NCI-H1105 (cell line): Measurements from ENCODE around the gene TRAM2.

ENCODE experiments used
- DNase-seq: peaks from one replicate; lab custom pipeline; 2025; lab: John Stamatoyannopoulos, UW

TRAM2 gene

DNA sequence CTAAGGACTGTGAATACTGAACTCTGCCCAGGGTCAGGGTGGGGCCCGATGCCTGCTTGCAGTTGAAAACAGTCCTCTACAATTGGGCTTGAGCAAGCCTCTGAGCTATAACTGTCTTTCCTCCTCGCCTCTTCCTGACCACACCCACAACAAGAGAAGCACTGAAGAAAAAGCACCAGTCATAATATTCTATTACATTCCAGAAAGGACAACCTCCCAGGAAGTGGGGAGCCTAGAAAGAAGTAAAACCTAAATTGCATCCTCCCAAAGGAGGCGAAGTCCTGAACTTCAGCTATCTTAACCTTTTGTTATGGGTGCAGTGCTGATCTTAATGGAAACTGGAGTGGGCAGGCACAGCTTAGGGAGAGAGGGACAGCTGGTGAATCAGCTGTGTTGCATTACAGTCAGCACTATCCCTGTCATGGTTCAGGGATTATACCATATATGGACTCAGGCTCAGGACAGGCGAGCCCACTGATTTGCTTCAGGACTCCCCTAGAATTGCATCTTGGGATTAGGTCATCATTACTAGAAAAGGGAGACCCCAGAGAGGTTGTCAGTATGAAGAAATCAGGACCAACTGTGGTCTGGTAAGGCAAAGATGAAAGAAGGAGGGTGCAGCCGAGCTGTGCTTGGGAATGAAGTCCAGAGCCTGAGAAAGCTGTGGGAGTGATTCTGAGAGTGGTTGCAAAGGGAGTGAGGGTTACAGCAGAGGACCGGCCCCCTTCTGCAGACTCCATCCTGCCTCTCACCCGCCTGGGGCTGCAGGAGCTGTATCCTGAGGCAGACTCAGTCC is 18.3 kb upstream of the TRAM2 start:
- DNase-seq = no peak

DNA sequence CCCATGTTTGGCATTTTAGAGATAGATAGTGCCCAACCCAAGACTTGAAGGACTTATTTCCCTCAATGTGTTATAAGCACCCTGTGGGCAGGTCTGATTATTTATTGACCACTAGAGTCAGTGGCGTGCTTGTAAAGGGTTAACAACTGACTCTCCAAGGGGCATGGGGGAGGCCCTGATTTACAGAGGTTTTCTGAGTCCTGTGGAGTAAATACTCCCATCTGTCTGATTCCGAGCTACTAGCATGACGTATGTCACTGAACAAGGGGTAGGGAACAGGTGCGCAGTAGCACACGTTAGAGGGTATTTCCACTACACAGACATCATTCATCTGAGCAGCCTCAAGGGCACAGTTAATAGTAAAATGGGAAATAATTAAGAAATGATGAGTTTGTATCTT is 17.4 kb upstream of the TRAM2 start:
- no peak for DNase-seq

DNA sequence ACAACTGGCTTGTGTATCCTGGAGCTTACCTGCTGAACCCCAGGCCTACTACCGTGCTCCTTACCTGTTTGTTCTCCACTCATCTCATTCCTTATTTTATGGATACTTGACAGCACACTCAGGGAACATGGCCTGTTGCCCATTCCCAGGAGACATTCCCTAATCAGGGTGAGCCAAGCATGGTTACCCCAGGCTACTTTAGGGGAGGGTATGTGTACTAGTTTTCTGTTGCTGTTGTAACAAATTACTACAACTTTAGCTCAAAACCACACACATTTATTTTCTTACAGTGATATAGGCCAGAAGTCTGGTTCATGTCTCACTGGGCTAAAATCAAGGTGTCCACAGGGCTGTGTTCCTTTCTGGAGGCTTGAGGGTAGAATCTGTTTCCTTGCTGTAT is 15.0 kb upstream of the TRAM2 start:
- no peak for DNase-seq

DNA sequence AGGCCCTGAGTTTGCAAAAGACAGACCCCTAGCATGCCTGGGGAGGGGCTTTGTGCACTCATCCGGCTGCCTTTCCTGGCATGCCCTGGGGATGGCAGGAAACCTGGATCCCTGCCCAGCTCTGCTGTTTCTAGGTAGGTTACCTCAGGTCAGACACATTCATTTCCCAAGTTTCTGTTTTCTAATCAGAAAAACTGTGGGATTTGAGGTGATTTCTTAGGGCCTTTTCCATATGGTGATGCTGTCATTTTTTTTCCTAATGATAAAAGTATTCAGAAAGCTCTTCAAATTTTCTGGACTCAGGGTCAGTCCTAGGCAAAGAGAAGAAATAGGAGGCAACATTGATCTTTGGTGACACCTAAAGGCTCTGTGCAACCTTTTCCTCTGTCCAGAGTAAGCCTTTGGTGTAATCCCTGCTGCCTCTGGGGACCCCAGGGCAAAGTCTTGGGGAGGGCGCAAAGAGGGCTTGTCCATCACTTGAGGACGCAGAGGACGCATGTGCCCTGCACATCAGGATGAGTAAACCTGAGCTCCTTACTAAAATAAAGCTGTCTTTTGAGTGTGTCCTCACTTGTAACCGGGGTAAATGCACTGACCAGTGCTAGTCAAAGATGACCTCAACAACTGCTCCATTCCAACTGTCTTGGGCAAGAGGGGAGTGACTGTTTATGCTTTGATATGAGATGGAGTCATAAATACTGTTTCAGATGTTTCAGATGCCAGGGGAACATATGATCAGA is 13.5 kb upstream of the TRAM2 start:
- DNase-seq = peak; percentile 56

DNA sequence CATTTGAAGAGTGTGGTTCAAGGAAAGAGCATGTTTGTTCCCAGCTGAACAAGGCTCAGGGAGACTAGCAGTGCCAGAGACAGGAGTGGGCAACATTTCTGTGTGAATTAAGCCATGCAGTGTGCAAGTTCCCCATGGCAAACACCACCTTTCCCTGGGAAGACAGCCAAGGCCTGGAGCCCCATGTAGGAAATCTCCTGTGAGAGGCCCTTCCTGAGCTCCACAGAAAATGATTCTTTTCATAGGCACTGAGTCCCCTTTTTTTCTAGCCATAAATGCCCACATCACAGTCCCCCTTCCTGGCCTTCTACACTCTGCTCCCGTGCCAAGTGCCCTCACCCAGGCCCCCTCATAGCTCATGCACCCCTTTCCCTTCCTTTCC is 11.8 kb upstream of the TRAM2 start:
- DNase-seq = no peak

DNA sequence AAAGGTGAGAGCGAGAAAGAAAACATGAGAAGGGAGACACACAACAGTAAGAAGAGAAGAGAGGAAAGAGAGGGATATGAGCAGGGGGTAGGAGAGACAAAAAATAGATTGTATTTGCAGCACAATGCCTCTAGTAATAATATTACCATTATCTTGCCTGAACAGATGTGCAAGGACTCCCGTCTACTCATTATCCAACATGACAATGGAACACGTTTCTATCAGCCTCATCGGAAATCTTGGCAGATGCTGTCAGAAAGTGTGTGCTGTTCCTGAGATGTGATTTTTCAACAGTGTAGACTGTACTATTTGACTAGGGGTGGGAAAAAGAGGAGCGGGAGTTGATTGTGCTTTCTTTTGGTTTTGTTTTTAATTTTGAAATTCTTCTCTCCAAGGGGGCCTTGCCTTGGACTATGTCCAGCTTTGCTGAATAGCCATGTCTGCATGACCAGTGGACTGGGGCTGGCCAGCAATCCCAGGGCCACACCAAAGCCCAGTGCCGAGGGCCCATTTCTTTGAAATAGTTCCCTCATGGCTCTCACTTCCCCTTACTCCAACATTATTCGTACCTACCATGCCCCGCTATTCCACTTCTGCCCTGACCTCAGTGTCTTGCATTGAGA is 11.3 kb upstream of the TRAM2 start:
- DNase-seq = no peak

DNA sequence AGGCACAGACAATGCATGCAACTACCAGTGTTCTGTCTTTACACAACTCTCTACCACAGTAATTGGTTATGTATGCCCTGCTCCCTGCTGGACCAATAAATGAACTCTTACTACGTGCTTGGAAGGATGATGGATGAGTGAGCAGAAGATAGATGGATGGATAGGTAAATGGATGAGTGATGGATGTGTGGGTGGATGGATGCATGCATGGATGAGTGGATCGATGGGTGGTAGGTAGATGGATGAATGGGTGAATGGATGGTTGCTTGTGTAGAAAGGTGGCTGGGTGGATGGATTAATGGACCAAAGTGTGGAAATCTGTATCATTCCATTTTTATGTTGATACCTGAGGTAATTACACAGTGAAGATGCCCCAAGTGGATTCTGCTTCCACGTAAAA is 10.1 kb upstream of the TRAM2 start:
- DNase-seq = no peak

DNA sequence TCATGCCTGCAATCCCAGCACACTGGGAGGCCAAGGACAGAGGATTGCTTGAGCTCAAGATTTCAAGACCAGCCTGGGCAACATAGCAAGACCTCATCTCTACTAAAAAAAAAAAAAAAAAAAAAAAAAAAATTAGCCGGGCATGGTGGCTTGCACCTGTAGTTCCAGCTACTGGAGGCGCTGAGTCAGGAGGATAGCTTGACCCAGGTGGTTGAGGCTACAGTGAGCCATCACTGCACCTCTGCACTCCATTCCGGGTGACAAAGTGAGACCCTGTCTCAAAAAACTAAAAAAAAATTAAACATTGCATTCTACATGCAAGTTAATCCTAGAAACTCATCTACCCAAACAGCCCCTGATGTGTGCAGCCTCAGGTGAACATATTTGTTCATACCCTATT is 7.3 kb upstream of the TRAM2 start:
- no peak for DNase-seq

DNA sequence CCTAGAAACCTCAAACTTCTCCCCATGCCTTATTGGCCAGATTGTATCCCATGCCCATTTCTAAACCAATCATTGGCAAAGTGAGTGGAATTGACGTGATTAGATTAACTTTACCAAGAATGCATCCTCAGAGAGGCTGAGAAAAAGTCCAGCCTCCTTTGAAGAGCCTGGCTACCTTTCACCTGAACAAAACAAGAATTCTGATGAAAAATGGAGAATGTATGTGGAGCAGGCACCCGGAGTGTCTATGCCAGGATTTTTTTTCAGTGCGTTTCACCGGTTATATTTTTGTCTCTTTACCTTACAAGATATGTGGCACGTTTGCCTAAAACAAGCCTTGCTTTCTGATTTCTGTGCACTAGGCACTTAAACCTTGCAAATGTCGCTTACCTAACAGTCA is 6.1 kb upstream of the TRAM2 start:
- DNase-seq = no peak

DNA sequence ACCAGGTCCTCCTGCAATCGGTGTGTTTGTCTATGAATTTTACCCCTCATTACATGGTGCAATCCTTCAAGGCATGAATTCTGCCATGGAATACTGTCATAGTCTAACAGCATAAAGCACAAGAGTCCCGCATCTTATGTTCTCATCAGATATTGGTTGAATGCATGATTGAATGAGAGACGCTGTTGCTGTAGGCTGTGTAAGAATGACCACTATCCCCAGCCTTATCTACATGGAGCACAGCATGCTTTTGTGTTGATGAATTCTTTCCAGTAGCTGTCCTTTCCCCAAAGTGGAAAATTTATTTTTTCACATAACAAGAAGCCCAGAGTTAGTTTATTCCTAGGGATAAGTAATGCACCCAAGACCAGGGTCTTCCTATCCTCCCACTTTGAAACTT is 5.6 kb upstream of the TRAM2 start:
- no peak for DNase-seq

DNA sequence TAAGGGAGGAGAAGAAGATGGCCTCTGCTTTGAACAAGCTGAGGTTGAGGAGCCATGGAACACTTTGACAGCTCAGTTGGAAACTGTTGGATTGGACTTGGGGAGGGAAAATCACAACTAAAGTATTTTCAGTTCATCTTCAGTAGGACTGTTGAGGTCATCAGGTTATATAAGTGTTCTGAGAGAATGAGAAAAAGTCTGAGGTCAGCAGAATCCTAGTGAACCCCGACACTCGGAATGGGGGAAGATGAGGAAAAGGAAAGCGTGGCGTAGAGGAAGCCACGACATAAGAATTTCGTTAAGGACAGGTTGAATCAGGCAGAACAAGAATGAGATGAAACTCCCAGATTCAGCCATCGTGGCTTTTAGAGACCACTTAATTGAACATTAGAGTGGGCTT is 4.0 kb upstream of the TRAM2 start:
- DNase-seq = no peak

DNA sequence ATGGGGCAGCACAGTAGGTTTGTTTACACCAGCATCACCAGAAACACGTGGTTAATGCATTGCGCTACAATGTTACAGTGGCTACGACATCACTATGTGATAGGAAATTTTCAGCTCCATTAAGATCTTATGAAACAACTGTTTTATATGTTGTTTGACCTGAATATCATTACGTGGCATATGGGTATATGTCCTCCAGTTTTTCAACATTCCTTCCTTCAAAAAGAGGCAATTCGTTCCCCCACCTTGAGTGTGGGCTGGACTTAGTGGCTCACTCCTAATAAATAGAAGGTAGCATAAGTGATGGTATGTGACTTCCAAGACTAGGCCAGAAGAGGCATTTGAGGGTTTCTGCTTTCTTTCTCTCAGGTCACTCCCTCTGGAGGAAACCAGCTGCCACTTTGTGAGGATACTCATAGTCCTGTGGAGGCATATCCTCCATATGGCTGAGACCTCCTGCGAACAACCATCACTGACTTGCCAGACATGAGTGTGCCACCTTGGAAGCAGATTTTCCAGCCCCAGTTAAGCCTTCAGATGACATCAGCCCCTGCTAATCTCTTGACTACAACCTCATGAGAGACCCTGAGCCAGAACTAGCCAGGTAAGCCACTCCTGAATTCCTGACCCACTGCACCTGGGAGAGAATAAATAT is 2.3 kb upstream of the TRAM2 start:
- no peak for DNase-seq

DNA sequence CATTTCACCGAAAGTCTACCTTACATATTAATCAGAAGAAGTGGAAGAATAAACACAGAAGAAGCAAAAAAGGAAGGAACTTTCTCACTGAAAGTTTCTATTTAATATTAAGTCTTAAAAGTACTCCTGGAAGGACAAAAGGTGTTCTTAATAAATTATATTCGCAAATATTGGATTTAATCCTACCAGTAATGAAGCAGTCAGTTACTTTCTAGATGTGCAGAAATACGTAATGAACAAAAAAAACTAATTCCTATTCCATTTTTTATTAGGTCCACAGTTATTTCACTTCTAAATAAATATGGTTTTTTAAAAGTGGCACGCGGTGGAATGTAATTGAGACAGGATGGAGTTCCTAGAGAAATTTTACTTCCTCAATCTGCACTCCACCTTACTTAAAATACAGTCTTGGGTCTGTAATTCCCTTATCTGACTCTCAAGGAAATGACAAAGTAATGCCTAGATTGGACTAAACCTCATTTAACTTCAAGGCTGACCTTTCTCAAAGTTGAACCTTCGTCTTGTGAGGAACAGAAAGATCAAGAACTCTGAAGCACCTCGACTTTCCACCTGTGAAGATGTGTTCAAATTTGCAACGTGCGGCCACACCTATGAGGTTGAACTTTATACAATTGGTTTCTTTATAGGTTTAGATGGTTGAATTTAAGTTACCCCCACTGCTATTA is 1.1 kb upstream of the TRAM2 start:
- DNase-seq = no peak

DNA sequence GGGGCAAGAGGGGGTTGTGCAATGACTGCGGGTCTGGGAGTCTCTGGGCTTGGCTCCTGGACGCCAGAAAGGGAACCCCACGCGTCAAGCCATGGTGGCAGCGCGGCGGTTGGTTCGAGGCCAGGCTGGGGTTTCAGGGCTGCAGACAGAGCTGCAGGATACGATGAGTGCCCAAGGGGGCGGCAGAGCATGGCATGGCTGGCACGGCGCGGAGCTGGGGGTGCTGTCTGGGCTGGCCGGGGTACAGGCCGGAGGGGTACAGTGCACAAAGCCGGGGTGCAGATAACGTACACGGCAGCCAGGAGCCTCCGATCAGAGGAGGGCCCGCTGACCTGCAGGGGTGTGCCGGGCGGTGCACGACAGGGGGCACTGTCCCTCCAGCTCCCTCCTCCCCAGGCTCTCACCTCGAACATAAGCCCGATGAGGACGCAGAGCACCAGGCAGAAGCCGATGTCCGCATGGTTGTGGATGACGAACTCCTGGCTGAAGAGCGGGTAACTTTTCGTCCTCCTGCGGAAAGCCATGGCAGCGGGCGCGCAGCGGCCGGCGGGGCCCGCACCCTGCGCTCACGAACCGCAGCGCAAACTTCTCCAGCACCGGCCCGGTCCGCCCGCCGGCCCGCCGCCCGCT is 353 bp downstream of the TRAM2 start:
- no peak for DNase-seq

DNA sequence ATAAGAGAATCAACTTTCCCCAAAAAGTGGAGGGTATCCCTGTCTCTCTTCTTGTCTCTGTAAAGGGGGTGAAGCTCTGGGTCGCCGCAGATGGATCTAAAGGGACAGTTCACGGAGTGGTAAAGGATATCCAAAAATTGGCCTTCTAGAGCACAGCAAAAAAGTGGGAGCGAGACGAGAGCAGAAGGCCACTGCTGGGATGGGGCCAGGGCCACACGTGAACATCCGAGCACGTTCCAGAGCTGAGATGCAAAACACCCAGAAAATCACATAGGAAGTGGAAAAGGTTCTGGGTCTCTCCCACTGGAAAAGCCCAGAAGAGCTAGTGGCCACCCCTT is 837 bp downstream of the TRAM2 start:
- DNase-seq = no peak

DNA sequence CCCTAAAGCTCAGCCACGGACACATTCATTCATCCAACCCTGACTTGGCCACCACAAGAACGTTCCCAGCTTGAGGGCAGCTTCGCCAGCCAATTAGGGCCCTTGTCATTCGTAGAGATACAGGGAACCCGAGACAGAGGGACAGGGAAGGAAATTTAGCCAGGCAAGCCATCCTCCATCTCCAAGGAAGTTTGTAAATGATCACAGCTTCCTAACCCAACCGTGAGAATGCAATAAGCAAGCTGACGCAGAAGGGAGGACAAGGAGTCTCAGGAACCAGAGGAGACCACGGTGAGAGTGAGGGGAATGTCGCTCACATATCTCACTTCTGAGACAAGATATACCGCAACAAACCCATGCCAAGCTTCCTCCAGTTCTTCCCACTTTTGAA is 1.4 kb downstream of the TRAM2 start:
- DNase-seq = no peak

DNA sequence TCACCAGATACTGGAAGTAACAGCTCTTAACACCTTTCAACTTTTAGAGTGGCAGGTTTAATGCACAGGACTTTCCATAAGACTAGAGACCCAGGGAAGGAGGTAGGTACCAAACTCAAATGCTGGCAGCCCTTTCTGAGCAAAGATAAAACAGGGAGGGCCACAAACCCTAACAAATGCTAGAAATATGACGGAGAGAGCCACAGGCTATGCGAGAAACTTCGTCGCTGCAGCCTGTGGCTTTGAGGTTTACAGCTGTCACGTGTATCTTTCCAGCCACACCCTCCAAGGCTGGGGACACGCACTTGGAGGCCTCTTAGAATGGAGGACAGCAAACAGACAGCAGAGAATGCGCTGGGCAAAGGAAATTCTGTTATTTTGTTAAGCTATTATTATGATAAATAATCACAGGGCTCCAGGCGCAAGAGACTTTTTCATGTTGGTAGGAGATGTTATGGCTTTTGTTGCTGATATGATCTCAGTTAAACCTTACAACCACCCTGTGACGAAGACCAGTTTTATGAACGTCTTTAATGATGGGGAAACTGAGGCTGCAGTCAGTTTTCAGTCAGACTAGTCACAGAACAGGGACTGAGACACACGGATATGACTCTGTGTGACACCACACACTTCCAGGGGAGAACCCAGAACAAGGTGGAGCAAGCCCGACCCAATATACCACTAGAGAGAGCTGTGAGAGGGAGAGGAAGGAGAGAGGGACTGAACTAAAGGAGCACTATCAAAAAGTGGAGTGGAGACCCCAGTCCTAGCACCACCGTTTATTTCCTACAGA is 2.0 kb downstream of the TRAM2 start:
- DNase-seq = no peak

DNA sequence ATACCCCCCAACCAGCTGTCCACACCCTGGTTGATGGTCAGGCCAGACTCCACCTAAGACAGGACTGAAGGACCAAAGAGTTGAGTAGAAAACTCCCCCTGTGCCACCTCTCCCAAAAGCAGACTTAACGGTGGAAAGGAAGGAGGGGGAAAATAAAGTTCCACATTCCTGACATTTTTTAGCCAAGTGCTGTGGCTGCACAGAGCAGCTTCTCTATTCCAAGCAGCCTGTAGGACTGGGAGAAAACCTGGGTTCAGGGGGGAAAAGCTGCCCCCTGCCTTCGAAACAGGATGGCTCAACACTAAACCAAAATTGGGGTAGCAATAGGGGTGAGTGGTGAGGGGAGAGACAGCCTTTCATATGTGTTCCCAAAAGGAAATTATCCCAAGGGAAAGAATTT is 3.6 kb downstream of the TRAM2 start:
- DNase-seq = no peak

DNA sequence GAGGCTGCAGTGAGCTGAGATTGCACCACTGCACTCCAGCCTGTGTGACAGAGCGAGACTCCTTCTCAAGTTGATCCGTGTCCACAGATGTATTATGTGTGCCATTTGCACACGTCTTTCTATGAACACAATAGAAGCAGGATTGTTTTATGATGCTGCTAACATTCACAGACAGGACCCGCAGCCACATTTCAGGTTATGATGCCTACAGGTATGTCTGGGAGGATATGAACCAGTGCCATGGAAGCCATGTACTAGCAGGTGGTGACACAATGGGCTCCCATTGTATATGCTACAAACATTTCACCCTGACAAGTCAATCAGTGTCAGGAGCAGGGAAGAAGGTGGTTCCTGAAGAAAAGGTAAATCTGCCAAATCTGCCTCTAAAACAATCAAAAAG is 4.3 kb downstream of the TRAM2 start:
- no peak for DNase-seq

DNA sequence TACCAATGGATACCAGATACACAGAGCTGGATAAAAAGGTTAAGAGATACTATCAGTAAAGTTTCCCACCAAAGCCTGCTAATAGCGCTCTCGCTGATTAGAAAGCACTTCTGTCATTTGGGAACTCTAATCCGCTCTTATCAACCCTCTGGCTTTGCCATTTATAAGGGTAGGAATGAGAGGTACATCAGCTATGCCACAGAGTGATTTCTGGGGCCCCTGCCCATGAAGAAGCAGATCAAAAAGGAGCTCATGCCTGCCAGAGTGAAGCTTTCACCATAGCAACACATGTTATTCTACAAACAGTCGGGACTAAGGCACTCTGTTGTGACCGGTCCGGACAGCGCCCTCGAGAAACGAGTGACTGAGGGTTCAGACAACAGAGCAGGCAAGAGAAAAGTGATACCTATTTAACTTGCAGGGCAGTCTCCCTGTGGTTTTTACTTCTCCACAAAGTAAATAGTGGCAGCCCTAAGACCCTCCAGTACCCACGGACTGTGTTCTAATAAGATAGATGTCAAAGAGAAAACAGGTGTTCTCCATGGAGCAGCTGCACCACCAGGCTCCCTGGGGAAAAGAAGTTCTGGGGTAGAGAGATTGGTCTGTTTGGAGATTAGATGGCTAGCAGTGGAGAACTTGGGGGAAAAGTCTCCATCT is 5.6 kb downstream of the TRAM2 start:
- no peak for DNase-seq

DNA sequence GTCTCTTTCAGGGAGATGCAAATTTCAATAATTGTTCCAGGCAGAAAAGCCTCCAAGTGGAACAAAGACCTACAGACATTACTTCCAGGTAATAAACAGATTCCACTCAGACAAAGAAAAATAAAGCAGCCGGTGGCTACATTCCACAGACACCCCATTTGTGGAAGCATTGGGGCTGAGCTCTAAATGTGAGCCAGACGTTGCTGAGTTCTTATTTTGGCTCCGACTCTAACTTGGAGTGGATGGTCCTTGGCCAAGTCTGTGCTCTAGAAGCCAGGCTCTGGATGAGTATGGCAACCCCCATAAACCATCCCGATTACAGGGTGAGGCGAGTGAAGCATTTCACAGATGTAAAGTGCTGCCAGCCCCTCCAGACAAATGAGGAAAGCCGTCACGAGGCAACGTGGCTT is 6.6 kb downstream of the TRAM2 start:
- DNase-seq = peak; percentile 63
